ENCODE data around the gene COMP.
"Not testable (repeated sequence)": the region's sequence is repeated elsewhere in the genome, so short reads cannot be mapped to it uniquely, and the experiment has no call there.

Gene COMP

GRCh38 chr19:18790566-18791314 lies at the start of gene COMP:
COMP (minus strand) TSS chr19:18791305; CDS start chr19:18791269, 36 bp downstream.
- no peak for DNase-seq
- intact Hi-C loops (cut with DNase I): no loop called here

DNA sequence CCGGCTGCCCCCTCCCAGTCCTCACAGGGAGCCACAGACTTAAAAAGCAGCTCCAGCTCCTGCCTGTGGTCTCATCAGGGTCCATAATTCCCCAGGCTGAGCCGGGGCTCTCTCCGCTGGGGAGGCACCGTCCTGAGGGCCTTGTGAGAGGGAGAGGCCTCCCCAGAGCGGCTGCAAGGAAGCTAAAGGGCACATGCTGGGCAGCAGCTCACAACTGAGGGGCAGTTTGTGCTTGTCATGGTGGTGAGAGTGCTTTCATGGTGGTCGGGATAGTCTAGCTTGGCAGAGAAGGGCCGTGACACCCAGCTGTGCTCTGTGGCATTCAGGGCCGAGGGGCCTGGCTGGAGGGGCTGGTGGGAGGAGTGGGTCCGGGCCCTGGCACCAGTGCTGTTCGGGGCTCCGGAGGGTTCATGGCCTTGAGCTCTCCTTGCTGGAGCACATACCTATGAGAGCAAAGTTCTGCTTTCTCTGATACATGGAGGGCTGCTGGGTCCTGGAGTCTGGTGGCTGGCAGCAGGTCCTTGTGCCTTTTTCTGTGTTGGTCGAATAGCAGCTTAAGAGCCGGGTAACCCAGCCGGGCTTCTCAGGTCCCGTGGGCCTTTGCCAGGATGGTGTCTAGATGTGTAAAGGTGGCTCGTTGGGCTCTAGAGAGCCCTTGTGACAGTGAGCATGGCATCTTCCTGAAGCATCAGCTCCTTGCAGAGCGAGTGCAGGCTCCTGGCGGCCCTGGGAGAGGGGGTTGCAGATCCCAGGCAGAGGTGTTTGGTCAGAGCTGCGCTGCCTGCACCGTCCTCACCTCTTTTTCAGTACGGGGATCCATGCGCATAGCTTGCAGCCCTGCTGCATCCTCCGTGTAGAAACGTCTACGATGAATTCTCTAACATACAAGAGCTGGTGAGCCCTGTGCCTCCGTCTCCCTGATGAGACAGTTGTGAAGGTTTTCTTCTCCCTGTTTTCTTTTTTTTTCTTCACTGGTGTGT lies 49.5 kb upstream of the COMP start:
- DNase-seq: no peak
- intact Hi-C loops (cut with DNase I): loop anchor here (10.0 kb wide), 1 partner anchor 386 kb away; no protein-coding TSS in a partner anchor

DNA sequence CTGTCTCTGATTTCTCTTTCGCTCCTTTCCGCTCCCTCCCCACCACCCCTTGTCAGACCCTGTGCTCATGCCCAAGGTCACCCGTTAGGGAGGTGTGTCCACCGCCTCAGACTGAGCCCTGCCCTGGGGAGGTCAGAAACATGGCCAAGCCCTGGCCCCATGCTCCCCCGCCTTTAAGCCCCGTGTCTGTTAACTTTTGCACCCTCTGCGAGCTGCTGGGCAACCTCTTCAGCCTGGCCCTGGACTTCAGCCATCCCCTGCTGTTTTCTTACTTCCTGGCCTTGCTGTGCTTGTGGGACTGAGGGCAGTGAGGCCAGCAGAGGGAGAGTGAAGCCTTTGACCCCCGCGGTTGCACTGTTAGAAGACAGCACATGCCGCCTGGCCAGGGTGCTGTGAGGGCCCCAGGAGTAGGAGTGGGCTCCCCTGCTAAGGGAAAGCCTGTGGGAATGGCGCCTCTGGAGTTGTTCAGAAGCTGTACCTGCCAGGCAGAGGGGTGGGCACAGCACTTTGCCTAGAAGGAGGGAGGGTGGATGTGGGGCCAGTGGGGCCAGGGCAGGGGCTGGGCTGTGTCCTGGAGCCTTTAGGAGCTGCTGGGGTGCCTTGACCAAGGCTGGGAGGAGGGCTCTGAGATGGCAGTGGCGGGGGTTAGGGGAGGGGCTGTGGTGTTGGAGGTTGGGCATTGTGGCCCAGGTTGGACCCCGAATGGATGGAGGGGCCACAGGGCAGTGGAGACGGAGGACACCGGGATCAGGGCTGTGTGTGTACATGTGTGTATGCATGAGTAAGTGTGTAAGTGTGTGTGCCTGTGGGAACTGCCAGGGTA lies 48.6 kb upstream of the COMP start:
- no peak for DNase-seq
- intact Hi-C loops (cut with DNase I): loop anchor here (10.0 kb wide), 1 partner anchor 385 kb away; no protein-coding TSS in a partner anchor

DNA sequence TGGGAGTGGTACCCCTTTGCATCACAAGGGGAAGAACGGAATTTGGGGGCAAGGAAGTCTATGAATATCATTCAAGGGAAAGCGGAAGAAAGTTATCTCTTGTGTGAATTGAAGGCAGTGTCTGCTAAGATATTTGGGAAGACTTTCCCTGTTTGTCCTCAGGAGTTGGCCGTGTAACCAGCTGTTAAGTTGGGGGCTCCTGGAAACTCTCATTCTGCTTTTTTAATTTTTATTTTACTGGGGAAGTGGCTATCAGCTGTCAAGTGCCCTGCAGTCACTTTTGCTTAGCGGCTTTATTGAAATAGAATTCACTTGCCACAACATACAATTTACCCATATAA lies 43.5 kb upstream of the COMP start:
- intact Hi-C loops (cut with DNase I): loop anchor here (5.0 kb wide), 1 partner anchor 152 kb away; the partner anchor contains the start of gene CRTC1
- no peak for DNase-seq

DNA sequence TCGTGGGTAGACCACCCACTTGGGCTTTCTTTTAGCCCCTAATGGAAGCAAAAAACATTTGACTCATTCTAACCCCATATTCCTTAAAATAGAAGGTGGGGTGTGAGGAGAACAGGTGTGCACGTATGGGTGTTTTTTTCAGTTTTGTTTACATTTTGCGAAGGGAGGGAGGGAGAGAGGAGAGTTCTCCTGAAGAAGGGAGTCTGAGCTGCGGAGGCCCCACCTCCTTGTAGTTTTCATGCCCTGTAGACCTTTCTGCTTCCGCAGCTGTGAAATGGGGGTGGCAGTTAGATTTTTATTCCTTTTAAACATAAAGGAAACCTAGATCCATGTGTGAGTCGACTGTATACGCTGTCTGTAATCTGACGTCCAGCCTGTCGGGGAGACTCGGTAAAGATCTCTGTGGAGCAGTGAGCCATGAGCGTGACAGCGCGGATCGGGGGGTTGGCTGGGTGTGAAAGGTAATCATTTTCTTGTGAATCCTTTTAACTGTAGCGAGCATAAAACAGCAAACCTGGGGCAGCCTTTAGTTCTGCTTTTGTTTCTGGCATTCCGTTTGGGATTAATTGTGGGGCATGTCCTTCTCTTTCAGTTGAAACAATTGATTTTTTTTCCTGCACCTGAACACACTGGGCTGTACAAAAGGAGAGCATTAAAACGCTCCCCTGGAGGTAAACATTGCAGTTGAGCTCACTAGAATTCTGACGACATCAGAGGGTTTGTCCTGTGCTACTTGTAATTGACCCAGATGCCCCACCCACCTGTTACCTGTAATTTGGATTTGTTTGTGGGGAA lies 42.9 kb upstream of the COMP start:
- intact Hi-C loops (cut with DNase I): loop anchor here (5.0 kb wide), 1 partner anchor 152 kb away; the partner anchor contains the start of gene CRTC1
- DNase-seq: peak in 1 of 10 donors; percentile 73

GRCh38 chr19:18833141-18833476 lies 42.0 kb upstream of the COMP start:
- DNase-seq: no peak
- intact Hi-C loops (cut with DNase I): loop anchor here (5.0 kb wide), 1 partner anchor 151 kb away; the partner anchor contains the start of gene CRTC1

DNA sequence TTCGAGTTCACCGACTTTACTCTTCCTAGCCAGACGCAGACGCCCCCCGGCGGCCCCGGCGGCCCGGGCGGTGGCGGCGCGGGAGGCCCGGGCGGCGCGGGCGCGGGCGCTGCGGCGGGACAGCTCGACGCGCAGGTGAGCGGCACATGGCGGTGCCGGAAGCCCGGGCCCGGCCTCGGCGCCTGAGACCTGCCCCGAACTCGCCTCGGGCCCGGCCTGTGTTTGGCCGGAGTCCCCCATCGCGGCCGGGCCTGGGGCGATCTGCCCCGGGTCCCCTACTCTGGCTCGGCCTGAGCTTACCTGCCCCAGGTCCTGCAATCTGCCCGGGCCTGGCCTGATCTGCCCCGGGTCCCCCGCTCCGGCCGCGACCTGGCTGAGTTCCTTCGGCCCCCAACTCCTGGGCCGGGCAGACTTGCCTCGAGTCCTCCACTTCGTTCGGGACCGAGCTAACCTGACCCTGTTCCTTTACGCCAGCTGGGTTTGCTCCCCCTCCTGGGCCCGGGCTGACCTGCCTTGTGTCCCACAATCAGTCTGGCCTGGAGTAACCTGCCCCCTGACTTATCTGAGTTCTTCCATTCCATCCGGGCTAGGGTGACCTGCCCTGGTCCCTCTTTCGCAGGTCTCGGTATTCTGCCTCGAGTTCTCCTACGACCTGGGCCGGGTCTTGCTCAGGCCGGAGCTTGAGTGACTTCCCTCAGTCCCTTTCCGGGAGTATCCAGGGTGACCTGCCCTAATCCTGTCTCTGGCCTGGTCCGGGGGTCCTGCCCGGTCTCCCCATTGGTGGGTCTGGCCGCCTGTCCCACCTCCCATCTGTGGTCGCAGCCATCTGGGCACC lies 41.4 kb upstream of the COMP start:
- intact Hi-C loops (cut with DNase I): loop anchor here (5.0 kb wide), 1 partner anchor 150 kb away; the partner anchor contains the start of gene CRTC1
- no peak for DNase-seq

DNA sequence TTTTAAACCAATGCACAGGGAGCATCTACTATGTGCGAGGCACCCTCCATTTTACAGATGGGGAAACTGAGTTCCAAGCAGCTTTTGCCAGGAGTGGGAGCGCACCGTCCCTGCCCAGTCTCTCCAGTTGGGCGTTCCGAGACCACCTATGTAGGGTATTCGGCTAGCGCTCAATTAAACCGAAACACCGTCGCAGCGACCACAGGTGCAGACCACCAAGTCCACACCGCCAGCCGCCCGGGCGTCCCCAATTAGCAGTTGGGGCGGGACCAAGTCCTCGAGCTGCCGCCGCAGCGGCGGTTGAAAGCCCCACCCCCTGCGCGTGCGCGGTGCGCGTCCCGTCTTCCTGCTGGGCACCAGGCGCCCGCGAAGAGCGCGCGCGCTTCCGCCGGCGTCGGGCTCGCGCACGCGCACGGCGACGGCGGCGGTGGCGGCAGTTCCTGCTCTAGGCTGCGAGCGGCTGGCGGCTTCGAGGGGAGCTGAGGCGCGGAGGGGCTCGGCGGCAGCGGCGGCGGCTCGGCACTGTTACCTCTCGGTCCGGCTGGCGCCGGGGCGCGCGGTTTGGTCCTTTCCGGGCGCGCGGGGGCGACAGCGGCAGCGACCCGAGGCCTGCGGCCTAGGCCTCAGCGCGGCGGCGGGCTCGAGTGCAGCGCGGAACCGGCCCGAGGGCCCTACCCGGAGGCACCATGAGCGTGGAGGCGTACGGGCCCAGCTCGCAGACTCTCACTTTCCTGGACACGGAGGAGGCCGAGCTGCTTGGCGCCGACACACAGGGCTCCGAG lies 40.6 kb upstream of the COMP start, which contains the start of gene UPF1:
TSS of gene UPF1 (plus strand) at position 436 of the 782 bp plus-strand sequence. CDS start at position 687, 251 bp downstream.
- peak; percentile 87 to 99 (median 92) for DNase-seq
- intact Hi-C loops (cut with DNase I): loop anchor here (5.0 kb wide), 1 partner anchor 149 kb away; the partner anchor contains the start of gene CRTC1

DNA sequence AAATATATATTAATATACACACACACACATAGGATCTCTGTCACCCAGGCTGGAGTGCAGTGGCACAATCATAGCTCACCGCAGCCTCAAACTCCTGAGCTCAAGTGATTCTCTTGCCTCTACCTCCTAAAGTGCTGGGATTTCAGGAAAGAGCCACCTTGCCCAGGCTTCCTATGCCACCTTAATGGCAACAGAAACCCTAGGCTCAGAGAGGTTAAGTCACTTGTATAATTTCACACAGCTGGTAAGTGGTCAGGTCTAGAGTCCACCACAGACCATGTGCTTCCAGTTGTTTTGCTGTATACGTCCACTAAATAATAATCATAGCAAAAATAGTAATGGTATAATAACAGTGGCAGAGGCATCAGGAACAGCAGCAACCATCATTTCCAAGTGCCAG lies 39.4 kb upstream of the COMP start:
- DNase-seq: peak in 1 of 10 donors; percentile 28
- intact Hi-C loops (cut with DNase I): loop anchor here (5.0 kb wide), 1 partner anchor 148 kb away; the partner anchor contains the start of gene CRTC1

- intact Hi-C loops (cut with DNase I): no loop called here
- DNase-seq: peak in 1 of 10 donors; percentile 11
Measured at GRCh38 chr19:18828786-18829185, 37.7 kb upstream of the COMP start.

GRCh38 chr19:18817574-18817973 lies 26.5 kb upstream of the COMP start:
- intact Hi-C loops (cut with DNase I): no loop called here
- DNase-seq: peak in 1 of 10 donors; percentile 4

DNA sequence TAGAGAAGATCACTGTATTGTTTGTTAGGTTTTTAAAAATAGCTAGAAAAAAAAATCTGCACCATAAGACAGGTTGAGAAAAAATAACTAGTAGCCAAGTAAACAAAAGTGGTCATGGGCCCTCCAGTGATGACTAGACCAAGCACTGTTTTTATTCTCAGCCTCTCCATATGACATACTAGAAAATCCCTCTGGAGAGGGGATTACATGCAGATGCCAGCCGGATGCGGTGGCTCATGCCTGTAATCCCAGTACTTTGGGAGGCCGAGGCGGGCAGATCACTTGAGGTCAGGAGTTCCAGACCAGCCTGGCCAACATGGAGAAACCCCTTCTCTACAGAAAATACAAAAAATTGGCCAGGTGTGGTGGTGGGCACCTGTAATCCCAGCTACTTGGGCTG lies 25.5 kb upstream of the COMP start:
- intact Hi-C loops (cut with DNase I); DNase-seq: not testable (repeated sequence)

DNA sequence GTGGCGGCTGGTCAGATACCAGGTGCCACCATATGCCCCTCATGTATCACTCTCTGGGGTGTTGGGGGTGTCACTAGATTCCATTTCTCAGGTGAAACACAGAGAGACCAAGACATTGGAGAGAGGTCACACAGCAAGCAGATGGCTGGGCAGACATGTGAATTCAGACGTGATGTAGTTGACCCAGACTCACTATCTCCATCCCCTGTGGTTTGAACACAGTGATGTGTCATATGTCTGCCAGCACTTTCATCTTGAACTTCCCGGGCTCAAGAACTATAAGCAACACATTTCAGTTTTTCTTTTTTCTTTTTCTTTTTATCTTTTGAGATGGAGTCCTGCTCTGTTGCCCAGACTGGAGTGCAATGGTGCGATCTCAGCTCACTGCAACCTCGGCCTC lies 24.6 kb upstream of the COMP start:
- intact Hi-C loops (cut with DNase I): no loop called here
- no peak for DNase-seq

DNA sequence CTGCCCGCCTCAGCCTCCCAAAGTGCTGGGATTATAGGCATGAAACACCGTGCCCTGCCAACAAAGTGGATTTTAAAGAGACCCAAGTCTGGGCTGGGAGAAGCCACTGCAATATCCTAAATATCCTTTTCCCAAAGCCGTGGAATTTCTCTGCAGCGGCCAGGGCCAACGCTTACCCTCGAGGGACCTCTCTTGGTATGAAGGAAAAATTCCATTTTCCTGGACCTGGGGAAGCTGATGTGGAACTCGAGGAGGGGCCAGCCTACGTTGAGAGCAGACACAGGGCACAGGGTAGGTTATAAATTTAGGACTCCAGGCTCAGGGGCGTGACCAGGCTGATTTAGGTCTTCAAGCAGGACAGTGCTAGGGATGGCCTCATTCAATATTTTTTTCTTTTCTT lies 23.0 kb upstream of the COMP start:
- intact Hi-C loops (cut with DNase I): no loop called here
- DNase-seq: no peak

GRCh38 chr19:18811638-18812037 lies 20.5 kb upstream of the COMP start:
- intact Hi-C loops (cut with DNase I); DNase-seq: not testable (repeated sequence)

- DNase-seq: peak in 1 of 10 donors; percentile 65
- intact Hi-C loops (cut with DNase I): no loop called here
Measured at GRCh38 chr19:18809149-18809868, 18.2 kb upstream of the COMP start.

GRCh38 chr19:18807861-18808331 lies 16.8 kb upstream of the COMP start:
- peak in 1 of 10 donors; percentile 67 for DNase-seq

More at GRCh38 chr19:18807861-18808331, 16.8 kb upstream of the COMP start:
- intact Hi-C loops (cut with DNase I): no loop called here

Data from posterior cingulate gyrus (tissue), 11 donors.